Posterior vena cava (tissue), 2 donors: ENCODE measurements around the gene PPP2R3B. TPM values are rescaled to one million over a fixed set of nuclear protein-coding genes. Genes with fewer than 3 reads are reported as not detected.
"Not testable (repeated sequence)": the region's sequence is repeated elsewhere in the genome, so short reads cannot be mapped to it uniquely, and the experiment has no call there.

Experiments used
- DNase-seq: peaks from one replicate; pipeline ENCODE4 v3.0.0-alpha.2; 2020; ENCODE audit warnings: low spot score
- intact Hi-C, 2 donors: fragments of 100-400 bp; cut with DNase I; formaldehyde crosslinking; loops; one replicate each; pipeline versions ENCODE4 v1.14.1 to v1.14.2; 2022 to 2023
- total RNA-seq, 2 donors: library from RNA; stranded (reverse); fragmentation: NEBNext Ultra II Directional; extraction: Animal tissue kit (Norgen Biotek cat#: 25700); gene quantifications; one replicate each; pipeline ENCODE4 v1.2.1, GENCODE V29; 2021
- donor health status: DM: yes; HTN: yes; CAD: no.
- donor health status: DM: yes; HTN: yes; CAD: no.

The PPP2R3B gene
- total RNA-seq, 2 donors from 2014 or later = 17.9 to 23.4 TPM

GRCh38 chrX:314781-315595, 71.7 kb downstream of the PPP2R3B start:
- DNase-seq = peak; percentile 80
- intact Hi-C loops = no loop called here

DNA sequence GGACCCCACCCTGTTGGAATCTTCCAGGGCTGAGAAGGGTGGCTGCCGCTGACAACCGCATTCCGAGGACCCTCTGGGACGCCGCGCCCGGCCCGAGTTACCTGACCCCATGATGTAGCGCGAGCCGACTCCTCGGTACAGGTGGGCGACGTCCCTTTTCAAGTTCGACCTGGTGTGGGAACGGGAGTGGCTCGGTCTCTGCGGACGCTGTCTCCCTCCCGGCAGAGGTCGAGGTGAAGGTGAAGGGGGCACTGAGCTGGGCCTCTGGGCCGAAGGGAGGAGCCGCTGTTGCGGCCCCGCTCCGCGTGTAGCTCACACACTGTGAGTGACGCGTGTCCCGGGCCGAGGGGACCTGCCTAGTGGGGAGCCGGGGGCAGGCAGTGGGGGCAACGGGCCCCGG, 72.7 kb downstream of the PPP2R3B start:
- intact Hi-C loops = no loop called here
- DNase-seq = peak; percentile 78

DNA sequence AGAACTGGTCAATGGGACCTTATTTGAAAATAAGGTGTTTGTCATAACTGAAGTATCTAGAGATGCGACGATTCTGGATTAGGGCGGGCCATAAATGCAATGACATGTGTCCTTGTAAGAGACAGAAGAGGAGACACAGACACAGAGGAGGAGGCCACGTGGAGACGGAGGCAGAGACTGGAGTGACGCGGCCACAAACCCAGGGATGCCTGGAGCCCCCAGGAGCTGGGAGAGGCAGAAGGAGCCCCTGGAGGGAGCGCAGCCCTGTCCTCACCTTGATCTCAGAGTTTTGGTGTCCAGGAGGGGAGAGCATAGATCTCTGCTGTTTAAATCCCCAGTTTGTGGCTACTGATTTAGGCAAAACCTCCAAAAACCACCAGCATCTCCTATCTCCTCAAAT, 73.2 kb downstream of the PPP2R3B start:
- peak; percentile 35 for DNase-seq
- intact Hi-C loops = no loop called here

DNA sequence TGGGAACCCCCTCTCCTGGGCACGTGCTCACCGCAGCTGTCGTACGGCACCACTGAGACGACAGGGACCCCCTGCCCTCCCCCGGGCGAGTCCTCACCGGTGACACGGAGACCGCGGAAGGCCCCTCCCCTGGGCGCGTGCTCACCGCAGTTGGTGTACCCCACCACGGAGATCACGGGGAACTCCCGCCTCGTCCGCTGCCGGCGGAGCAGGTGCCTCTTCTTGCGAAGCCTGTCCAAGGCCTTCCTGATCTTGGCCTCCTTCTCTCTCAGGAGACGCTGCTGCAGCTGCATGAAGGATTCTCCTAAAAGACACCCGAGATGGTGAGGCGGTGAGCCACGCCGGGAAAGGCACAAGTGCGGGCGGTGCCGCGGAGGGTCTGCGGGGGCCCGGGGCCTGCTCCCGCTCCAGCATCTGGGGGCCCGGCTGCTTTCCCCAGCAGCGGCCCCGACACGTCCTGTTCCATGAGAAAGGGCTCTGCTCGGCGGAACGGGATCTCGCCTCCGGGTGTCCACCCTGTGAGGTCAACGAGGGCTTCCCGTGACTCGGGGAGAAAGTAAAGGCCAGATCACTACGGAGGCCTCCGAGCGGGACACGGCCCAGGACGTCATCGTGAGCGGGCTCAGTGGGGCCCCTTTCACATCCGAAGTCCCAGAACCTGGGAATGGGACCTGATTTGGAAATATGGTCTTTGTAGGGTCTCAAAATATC, 73.9 kb downstream of the PPP2R3B start:
- intact Hi-C loops = no loop called here
- peak; percentile 77 for DNase-seq

- DNase-seq = peak; percentile 77
- intact Hi-C loops = no loop called here
Measured at GRCh38 chrX:311156-312129, 75.3 kb downstream of the PPP2R3B start.

GRCh38 chrX:310621-311155, 76.0 kb downstream of the PPP2R3B start:
- intact Hi-C loops = no loop called here
- DNase-seq = peak; percentile 74

- intact Hi-C loops = no loop called here
- DNase-seq = peak; percentile 60
Measured at GRCh38 chrX:308821-309520, 77.7 kb downstream of the PPP2R3B start.

DNA sequence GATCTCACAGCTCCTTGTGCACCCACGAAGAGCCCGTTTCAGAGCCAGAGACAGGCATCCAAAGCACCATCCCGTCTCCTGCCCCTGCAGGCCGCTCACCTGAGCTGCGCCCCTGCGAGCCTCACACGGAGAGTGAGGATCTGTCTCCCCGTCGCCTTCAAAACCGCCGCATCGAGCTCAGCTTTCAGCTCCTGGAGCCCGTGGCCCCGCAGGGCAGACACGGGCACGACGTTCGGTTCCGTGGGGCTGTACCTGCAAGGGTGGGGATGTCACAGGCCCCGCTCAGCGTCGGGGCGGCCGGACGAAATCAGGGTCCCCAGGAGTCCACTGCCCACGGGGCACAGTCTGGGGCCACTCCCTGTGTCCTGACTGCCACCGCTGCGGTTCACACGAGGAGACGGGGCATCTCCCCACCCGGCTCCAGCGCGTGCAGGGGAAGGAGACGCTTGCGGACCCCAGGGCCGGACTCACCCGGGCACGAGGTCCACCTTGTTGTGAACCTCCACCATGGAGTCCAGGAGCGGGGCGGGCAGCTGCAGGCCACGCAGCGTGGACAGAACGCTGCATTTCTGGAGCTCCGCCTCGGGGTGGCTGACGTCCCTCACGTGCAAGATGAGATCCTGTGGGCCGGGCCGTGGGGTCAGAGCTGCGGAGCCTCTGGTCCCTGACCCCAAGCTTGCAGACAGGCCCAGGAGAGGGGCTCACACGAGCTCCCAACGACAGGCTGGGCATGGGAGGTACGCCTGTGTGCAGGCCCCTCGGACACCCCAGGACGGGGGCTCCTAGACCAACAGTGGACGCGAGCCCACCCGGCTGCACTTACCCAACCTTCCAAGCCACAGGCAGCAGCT, 79.2 kb downstream of the PPP2R3B start:
- DNase-seq = peak; percentile 81
- intact Hi-C loops = no loop called here

DNA sequence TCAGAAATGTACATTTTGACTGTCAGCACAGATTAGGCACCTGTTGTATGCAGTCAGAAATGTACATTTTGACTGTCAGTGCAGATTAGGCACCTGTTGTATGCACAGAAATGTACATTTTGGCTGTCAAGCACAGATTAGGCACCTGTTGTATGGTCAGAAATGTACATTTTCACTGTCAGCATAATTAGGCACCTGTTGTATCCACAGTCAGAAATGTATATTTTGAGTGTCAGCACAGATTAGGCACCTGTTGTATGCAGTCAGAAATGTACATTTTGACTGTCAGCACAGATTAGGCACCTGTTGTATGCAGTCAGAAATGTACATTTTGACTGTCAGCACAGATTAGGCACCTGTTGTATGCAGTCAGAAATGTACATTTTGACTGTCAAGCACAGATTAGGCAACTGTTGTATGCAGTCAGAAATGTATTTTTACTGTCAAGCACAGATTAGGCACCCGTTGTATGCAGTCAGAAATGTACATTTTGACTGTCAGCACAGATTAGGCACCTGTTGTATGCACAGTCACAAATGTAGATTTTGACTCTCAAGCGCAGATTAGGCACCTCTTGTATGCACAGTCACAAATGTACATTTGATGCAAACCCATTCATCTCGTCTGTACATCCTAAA, 80.0 kb downstream of the PPP2R3B start:
- not testable (repeated sequence) for DNase-seq

GRCh38 chrX:305781-306613, 80.7 kb downstream of the PPP2R3B start:
- DNase-seq = peak; percentile 22
- intact Hi-C loops = not testable (repeated sequence)

More for the DNA sequence above, 80.0 kb downstream of the PPP2R3B start:
- intact Hi-C loops = not testable (repeated sequence)

DNA sequence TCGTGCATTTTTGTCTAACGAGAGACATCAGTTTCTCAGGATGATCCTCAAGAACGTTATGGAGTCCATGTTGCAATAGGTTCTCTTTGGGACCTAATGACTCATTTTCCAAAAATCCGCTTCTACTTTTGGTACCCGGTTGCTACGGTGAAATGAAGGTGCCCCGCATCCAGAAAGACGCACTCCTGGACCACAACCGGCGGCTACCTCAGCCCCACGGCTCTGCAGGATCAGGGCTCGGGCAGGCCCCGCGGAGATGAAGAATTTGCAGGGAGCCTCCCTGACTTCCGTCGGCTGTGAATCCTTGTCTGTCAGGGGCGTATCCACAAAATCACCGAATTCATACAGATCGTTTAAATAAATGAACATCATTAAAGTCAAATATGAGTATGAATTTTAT, 83.7 kb downstream of the PPP2R3B start:
- intact Hi-C loops = no loop called here

DNA sequence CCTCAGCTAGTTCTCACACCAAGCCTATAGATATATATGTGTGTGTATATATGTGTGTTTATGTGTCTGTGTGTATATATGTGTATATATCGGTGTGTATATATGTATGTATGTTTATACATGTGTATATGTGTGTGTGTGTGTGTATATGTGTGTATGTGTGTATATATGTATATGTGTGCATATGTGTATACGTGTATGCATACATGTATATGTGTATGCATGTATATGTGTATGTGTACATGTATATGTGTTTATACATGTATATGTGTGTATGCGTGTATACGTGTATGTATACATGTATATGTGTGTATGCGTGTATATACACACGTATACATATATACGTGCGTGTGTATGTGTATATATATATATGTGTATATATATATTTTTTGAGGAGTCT, 86.4 kb downstream of the PPP2R3B start:
- DNase-seq = no peak
- intact Hi-C loops = no loop called here

More for the DNA sequence above, 83.7 kb downstream of the PPP2R3B start:
- DNase-seq = peak; percentile 18

DNA sequence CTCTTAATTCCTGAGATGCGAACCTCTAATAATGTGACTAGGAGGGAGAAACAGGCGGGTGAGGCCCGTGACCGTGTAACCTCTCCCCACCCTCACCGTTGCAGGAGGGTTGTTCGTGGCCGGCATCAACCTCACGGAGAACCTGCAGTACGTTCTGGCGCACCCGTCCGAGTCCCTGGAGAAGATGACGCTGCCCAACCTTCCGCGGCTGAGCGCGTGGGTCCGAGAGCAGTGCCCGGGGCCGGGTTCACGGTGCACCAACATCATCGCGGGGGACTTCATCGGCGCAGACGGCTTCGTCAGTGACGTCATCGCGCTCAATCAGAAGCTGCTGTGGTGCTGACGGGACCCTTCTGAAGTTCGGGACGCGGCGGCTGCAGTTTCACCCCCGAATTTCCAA, 87.7 kb downstream of the PPP2R3B start:
- no peak for DNase-seq
- intact Hi-C loops = no loop called here

- DNase-seq = peak; percentile 78
- intact Hi-C loops = no loop called here
Measured at GRCh38 chrX:295136-295535, 91.6 kb downstream of the PPP2R3B start.

DNA sequence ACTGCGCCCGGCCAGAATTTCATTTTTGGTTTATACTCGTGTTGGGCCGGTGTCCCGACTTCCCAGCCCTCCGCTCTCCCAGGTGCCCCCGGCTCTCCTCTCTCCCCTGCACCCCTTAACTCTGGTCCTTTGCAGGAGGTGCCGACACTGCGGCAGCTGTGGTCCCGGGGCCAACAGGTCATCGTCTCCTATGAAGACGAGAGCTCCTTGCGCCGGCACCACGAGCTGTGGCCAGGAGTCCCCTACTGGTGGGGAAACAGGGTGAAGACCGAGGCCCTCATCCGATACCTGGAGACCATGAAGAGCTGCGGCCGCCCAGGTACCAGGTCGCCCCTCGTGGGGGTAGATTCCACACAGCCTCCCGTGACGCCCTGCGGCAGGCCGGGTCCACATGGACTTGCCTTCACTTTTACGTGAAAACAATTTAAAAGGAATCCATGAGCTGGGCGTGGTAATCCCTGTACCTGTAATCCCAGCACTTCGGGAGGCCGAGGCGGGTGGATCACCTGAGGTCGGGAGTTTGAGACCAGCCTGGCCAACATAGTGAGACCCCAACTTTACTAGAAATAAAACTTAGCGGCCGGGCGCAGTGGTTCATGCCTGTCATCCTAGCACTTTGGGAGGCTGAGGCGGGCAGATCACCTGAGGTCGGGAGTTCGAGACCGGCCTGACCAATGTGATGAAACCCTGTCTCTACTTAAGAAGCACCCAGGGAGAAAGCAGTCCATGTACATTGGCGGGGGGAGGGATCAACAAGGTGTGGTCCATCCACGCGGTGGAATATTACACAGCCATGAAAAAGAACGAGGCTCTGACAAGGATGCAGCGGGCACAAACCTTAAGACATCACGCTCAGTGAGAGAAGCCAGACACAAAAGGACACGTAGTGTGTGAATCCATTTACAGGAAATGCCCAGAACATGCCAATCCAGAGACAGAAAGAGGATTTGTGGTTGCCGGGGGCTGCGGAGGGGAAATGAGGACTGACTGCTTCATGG, 93.5 kb downstream of the PPP2R3B start:
- intact Hi-C loops = no loop called here
- peak; percentile 64 for DNase-seq
